Mucosa of rectum (tissue), 2 donors: ENCODE data around the gene GASK1B.

Experiments
- H3K27ac ChIP-seq, 2 donors: one replicate each; pipeline ENCODE4 v1.7.0; 2013; ENCODE audit warnings: inconsistent platforms in 2 of 2, low read depth in 2 of 2, low read length in 2 of 2
- H3K27me3 ChIP-seq, 2 donors: one replicate each; pipeline ENCODE4 v1.7.0; 2013; ENCODE audit warnings: low read length in 2 of 2; ENCODE audit not compliant: control insufficient read depth in 2 of 2, insufficient read depth in 2 of 2
- H3K36me3 ChIP-seq, 2 donors: one replicate each; pipeline ENCODE4 v1.7.0; 2013; ENCODE audit warnings: low read length in 2 of 2; ENCODE audit not compliant: control insufficient read depth in 2 of 2, insufficient read depth in 2 of 2
- H3K4me1 ChIP-seq, 2 donors: one replicate each; pipeline ENCODE4 v1.7.0; 2013; ENCODE audit warnings: low read length in 2 of 2, mild to moderate bottlenecking in 1 of 2; ENCODE audit not compliant: control insufficient read depth in 2 of 2, insufficient read depth in 2 of 2
- H3K4me3 ChIP-seq, 2 donors: one replicate each; pipeline ENCODE4 v1.7.0; 2013; ENCODE audit warnings: low read length in 2 of 2
- H3K9ac ChIP-seq, 2 donors: one replicate each; pipeline ENCODE4 v1.7.0; 2013; ENCODE audit warnings: low read length in 2 of 2, low read depth in 1 of 2, mild to moderate bottlenecking in 1 of 2
- H3K9me3 ChIP-seq, 2 donors: one replicate each; pipeline ENCODE4 v1.7.0; 2013; ENCODE audit warnings: low read length in 2 of 2; ENCODE audit not compliant: control insufficient read depth in 2 of 2
- donor health status: healthy.
- donor health status: Normal muscosa, but diverticular disease.

The GASK1B gene

GRCh38 chr4:158125310-158125709 is 47.5 kb downstream of the GASK1B start:
- Histone ChIP-seq H3K9me3 (no peaks in the 10 kb centered on the region), H3K27ac (no peak overlapping the region), H3K36me3 (no peaks in the 10 kb centered on the region)

More at GRCh38 chr4:158125310-158125709, 47.5 kb downstream of the GASK1B start:
- Histone ChIP-seq H3K27me3 (no peaks in the 10 kb centered on the region), H3K4me3 (no peak overlapping the region), H3K4me1 (no peaks in the 10 kb centered on the region), H3K9ac (no peak overlapping the region)
